ENCODE data around the gene DNAJC30. TPM values are rescaled to one million over a fixed set of nuclear protein-coding genes. Genes with fewer than 3 reads are reported as not detected.

The DNAJC30 gene
- total and polyA plus RNA-seq, 10 of the 15 experiments (the other 5 are each of a cell fraction or from before 2014, with no cell fraction given): 2.1 to 19.0 (median 7.9) TPM

DNA sequence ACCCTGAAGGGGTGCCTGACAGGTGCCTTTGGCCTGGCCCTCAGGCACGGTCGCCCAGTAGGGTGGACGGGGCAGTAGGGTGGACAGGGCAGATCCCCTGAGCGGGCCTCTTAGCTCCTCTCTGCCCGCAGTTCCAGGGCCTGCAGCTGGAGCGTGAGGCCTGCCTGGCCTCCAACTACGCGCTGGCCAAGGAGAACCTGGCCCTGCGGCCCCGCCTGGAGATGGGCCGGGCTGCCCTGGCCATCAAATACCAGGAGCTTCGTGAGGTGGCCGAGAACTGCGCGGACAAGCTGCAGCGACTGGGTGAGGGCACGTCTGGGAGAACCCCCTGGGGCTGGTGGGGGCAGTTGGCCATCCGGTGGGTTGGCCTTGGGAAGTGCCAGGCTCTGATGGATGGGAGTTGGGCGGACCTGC lies 14.0 kb downstream of the DNAJC30 start:
- intact Hi-C loops (cut with micrococcal nuclease; ENCODE audit: unreplicated experiment) (loop anchor here (5.0 kb wide), 3 partner anchors 42 to 58 kb away; no protein-coding TSS in a partner anchor), in situ Hi-C loops (cut with MboI) (no loop called here)
- ATAC-seq: no peak
- Histone ChIP-seq H3K9me3 (replicated peaks; ENCODE audit: control insufficient read depth, insufficient read depth, low read length) (no peaks in the 10 kb centered on the region), H3K9ac (ENCODE audit: control insufficient read depth, insufficient read depth, low read length) (no peak overlapping the region), H3K4me3 (no peak overlapping the region), H3K79me2 (ENCODE audit: control insufficient read depth, insufficient read depth, low read length) (no peaks in the 10 kb centered on the region), H3K4me1 (ENCODE audit: control insufficient read depth, insufficient read depth, low read length) (no peaks in the 10 kb centered on the region), H3K27me3 (replicated peaks in 1 of 2; ENCODE audit: control insufficient read depth in 2 of 2, insufficient read depth in 2 of 2, low read length in 1 of 2) (peaks cover 0 to 6% of the 10 kb centered on the region in 2 experiments; a peak in 3 of 4 replicates), H4K20me1 (ENCODE audit: control insufficient read depth, insufficient read depth) (no peaks in the 10 kb centered on the region), H3K36me3 (ENCODE audit: control insufficient read depth in 2 of 2, insufficient read depth in 2 of 2, low read length in 1 of 2) (no peaks in the 10 kb centered on the region), H2AFZ (ENCODE audit: control insufficient read depth, low read depth, low read length) (no peak overlapping the region), H3K4me2 (ENCODE audit: control insufficient read depth, insufficient read depth) (no peak overlapping the region), H3K27ac (ENCODE audit: control insufficient read depth, insufficient read depth) (no peak overlapping the region)
- ChIA-PET CTCF (interaction anchor here (0.9 to 1.9 kb wide), 3 partner anchors 33 to 62 kb away, joined by 3 to 12 read pairs (median 5); no protein-coding TSS in a partner anchor), RAD21 (ENCODE audit: unreplicated experiment) (interaction anchor here (1.7 kb wide), 1 partner anchor 62 kb away, joined by 6 read pairs; no protein-coding TSS in a partner anchor), POLR2A (interaction anchor here (0.5 kb wide), 1 partner anchor 11 kb away, joined by 6 read pairs; no protein-coding TSS in a partner anchor), SMC1A (ENCODE audit: uncharacterized antibody, unreplicated experiment) (no interaction called here)
- BruUV-seq (replicated peaks): no TSS peak
- DNase-seq (ENCODE audit: low read depth, low spot score): no peak
- TF ChIP-seq, protein P1, sequence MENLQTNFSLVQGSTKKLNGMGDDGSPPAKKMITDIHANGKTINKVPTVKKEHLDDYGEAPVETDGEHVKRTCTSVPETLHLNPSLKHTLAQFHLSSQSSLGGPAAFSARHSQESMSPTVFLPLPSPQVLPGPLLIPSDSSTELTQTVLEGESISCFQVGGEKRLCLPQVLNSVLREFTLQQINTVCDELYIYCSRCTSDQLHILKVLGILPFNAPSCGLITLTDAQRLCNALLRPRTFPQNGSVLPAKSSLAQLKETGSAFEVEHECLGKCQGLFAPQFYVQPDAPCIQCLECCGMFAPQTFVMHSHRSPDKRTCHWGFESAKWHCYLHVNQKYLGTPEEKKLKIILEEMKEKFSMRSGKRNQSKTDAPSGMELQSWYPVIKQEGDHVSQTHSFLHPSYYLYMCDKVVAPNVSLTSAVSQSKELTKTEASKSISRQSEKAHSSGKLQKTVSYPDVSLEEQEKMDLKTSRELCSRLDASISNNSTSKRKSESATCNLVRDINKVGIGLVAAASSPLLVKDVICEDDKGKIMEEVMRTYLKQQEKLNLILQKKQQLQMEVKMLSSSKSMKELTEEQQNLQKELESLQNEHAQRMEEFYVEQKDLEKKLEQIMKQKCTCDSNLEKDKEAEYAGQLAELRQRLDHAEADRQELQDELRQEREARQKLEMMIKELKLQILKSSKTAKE (IDR thresholded peaks at IDR 0.05; ENCODE audit: low read depth, poor library complexity, severe bottlenecking): no peak
- TF ChIP-seq HSF1 (IDR thresholded peaks at IDR 0.05; ENCODE audit: low read depth, low read length) (no peak), SIN3A (IDR thresholded peaks at IDR 0.05; ENCODE audit: low read depth, low read length) (no peak), FOXM1 (IDR thresholded peaks at IDR 0.05; ENCODE audit: low read depth, low read length) (no peak), EZH2 (IDR thresholded peaks at IDR 0.05; ENCODE audit: borderline replicate concordance, control insufficient read depth, low read depth, low read length) (no peak), SIX5 (IDR thresholded peaks at IDR 0.05; ENCODE audit: low read depth, low read length, severe bottlenecking) (no peak)
- TF ChIP-seq, protein P2, sequence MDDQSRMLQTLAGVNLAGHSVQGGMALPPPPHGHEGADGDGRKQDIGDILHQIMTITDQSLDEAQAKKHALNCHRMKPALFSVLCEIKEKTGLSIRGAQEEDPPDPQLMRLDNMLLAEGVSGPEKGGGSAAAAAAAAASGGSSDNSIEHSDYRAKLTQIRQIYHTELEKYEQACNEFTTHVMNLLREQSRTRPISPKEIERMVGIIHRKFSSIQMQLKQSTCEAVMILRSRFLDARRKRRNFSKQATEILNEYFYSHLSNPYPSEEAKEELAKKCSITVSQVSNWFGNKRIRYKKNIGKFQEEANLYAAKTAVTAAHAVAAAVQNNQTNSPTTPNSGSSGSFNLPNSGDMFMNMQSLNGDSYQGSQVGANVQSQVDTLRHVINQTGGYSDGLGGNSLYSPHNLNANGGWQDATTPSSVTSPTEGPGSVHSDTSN (IDR thresholded peaks at IDR 0.05; ENCODE audit: insufficient replicate concordance, low read depth, low read length): no peak
- TF ChIP-seq, protein P3, sequence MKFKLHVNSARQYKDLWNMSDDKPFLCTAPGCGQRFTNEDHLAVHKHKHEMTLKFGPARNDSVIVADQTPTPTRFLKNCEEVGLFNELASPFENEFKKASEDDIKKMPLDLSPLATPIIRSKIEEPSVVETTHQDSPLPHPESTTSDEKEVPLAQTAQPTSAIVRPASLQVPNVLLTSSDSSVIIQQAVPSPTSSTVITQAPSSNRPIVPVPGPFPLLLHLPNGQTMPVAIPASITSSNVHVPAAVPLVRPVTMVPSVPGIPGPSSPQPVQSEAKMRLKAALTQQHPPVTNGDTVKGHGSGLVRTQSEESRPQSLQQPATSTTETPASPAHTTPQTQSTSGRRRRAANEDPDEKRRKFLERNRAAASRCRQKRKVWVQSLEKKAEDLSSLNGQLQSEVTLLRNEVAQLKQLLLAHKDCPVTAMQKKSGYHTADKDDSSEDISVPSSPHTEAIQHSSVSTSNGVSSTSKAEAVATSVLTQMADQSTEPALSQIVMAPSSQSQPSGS (IDR thresholded peaks at IDR 0.05; ENCODE audit: low read length): no peak
- TF ChIP-seq, protein P4, sequence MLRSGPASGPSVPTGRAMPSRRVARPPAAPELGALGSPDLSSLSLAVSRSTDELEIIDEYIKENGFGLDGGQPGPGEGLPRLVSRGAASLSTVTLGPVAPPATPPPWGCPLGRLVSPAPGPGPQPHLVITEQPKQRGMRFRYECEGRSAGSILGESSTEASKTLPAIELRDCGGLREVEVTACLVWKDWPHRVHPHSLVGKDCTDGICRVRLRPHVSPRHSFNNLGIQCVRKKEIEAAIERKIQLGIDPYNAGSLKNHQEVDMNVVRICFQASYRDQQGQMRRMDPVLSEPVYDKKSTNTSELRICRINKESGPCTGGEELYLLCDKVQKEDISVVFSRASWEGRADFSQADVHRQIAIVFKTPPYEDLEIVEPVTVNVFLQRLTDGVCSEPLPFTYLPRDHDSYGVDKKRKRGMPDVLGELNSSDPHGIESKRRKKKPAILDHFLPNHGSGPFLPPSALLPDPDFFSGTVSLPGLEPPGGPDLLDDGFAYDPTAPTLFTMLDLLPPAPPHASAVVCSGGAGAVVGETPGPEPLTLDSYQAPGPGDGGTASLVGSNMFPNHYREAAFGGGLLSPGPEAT (IDR thresholded peaks at IDR 0.05; ENCODE audit: low read depth): no peak
- FAIRE-seq: no peak
- 72% methylated on average over 18 of the region's 19 CpGs for WGBS (ENCODE audit: insufficient coverage, insufficient replicate concordance, low lambda C conversion rate, missing lambda C conversion rate)
